ENCODE results near the gene ZNF736.
A peak's percentile ranks its signal among the peaks of the same experiment; 100 is the strongest.
"Not testable (repeated sequence)": the region's sequence is repeated elsewhere in the genome, so short reads cannot be mapped to it uniquely, and the experiment has no call there.

Gene ZNF736

GRCh38 chr7:64320547-64321513 lies 7.1 kb downstream of the ZNF736 start:
- Histone ChIP-seq H3K27ac (ENCODE audit: low read depth, low read length) (peak overlapping the region; percentile 52), H3K36me3 (ENCODE audit: control insufficient read depth, low read length) (peaks cover 78% of the 10 kb centered on the region), H3K4me3 (ENCODE audit: low read length) (peak overlapping the region; percentile 19; the same call in 1 of the 2 replicates), H3K9me3 (ENCODE audit: control insufficient read depth, insufficient read depth, low read length) (peaks cover 38% of the 10 kb centered on the region), H3F3A (ENCODE audit: control insufficient read depth, insufficient read depth) (peaks cover 13% of the 10 kb centered on the region), H3K4me1 (ENCODE audit: control insufficient read depth, low read length) (peaks cover 41% of the 10 kb centered on the region), H4K20me1 (ENCODE audit: control insufficient read depth, insufficient read depth, low read depth, low read length) (no peaks in the 10 kb centered on the region), H3K27me3 (ENCODE audit: control insufficient read depth, low read length) (no peaks in the 10 kb centered on the region), H3K4me2 (ENCODE audit: low read length) (peak overlapping the region; percentile 48), H3K79me2 (ENCODE audit: control insufficient read depth, low read length) (peaks cover 98% of the 10 kb centered on the region), H3K9me2 (replicated peaks; ENCODE audit: control insufficient read depth, low read length) (no peaks in the 10 kb centered on the region)
- TF ChIP-seq EZH2phosphoT487 (IDR thresholded peaks at IDR 0.05; ENCODE audit: borderline replicate concordance, low read length) (no peak), CTCF (IDR thresholded peaks at IDR 0.05; ENCODE audit: low read depth, low read length, poor library complexity, severe bottlenecking) (peak; percentile 34)

- Histone ChIP-seq H3K79me2 (ENCODE audit: control insufficient read depth, low read length) (peaks cover 98% of the 10 kb centered on the region), H3K9me3 (ENCODE audit: control insufficient read depth, insufficient read depth, low read length) (peaks cover 41% of the 10 kb centered on the region), H3K4me1 (ENCODE audit: control insufficient read depth, low read length) (peaks cover 22% of the 10 kb centered on the region), H3K36me3 (ENCODE audit: control insufficient read depth, low read length) (peaks cover 76% of the 10 kb centered on the region)
- H4K20me1 ChIP-seq (ENCODE audit: control insufficient read depth, insufficient read depth, low read depth, low read length); H3K9me2 ChIP-seq (replicated peaks; ENCODE audit: control insufficient read depth, low read length); H3K4me2 ChIP-seq (ENCODE audit: low read length); H3K4me3 ChIP-seq (ENCODE audit: low read length); H3K27ac ChIP-seq (ENCODE audit: low read depth, low read length); H3K27me3 ChIP-seq (ENCODE audit: control insufficient read depth, low read length); H3F3A ChIP-seq (ENCODE audit: control insufficient read depth, insufficient read depth): not testable (repeated sequence)
These were observed 10.4 kb downstream of the ZNF736 start for GRCh38 chr7:64324166-64324565.

- not testable (repeated sequence) for H3K27me3 ChIP-seq (ENCODE audit: control insufficient read depth, low read length); H3F3A ChIP-seq (ENCODE audit: control insufficient read depth, insufficient read depth); H4K20me1 ChIP-seq (ENCODE audit: control insufficient read depth, insufficient read depth, low read depth, low read length); H3K27ac ChIP-seq (ENCODE audit: low read depth, low read length); H3K9me2 ChIP-seq (replicated peaks; ENCODE audit: control insufficient read depth, low read length); H3K4me1 ChIP-seq (ENCODE audit: control insufficient read depth, low read length); H3K79me2 ChIP-seq (ENCODE audit: control insufficient read depth, low read length); H3K4me2 ChIP-seq (ENCODE audit: low read length); H3K4me3 ChIP-seq (ENCODE audit: low read length)
- peaks cover 77% of the 10 kb centered on the region for H3K9me3 ChIP-seq (ENCODE audit: control insufficient read depth, insufficient read depth, low read length)
- peaks cover 79% of the 10 kb centered on the region for H3K36me3 ChIP-seq (ENCODE audit: control insufficient read depth, low read length)
These were observed 35.0 kb downstream of the ZNF736 start for GRCh38 chr7:64348713-64349210.

GRCh38 chr7:64359543-64359942 lies 45.8 kb downstream of the ZNF736 start:
- TF ChIP-seq EZH2phosphoT487 (IDR thresholded peaks at IDR 0.05; ENCODE audit: borderline replicate concordance, low read length), result no peak
- H4K20me1 ChIP-seq (ENCODE audit: control insufficient read depth, insufficient read depth, low read depth, low read length), result no peaks in the 10 kb centered on the region
- H3K4me3 ChIP-seq (ENCODE audit: low read length), result no peak overlapping the region
- no peaks in the 10 kb centered on the region for H3K4me1 ChIP-seq (ENCODE audit: control insufficient read depth, low read length)
- H3K9me2 ChIP-seq (replicated peaks; ENCODE audit: control insufficient read depth, low read length), result no peaks in the 10 kb centered on the region
- H3K27me3 ChIP-seq (ENCODE audit: control insufficient read depth, low read length), result no peaks in the 10 kb centered on the region
- H3K27ac ChIP-seq (ENCODE audit: low read depth, low read length), result no peak overlapping the region
- H3K36me3 ChIP-seq (ENCODE audit: control insufficient read depth, low read length), result no peaks in the 10 kb centered on the region
- H3F3A ChIP-seq (ENCODE audit: control insufficient read depth, insufficient read depth), result no peaks in the 10 kb centered on the region
- no peak overlapping the region for H3K4me2 ChIP-seq (ENCODE audit: low read length)
- H3K9me3 ChIP-seq (ENCODE audit: control insufficient read depth, insufficient read depth, low read length), result peaks cover 26% of the 10 kb centered on the region; the same call in 1 of the 2 replicates
- H3K79me2 ChIP-seq (ENCODE audit: control insufficient read depth, low read length), result no peaks in the 10 kb centered on the region
